ENCODE data around the gene SCARF2. TPM values are rescaled to one million over a fixed set of nuclear protein-coding genes. Genes with fewer than 3 reads are reported as not detected.

The SCARF2 gene
- total RNA-seq, 1 donor from 2014 or later = 12.6 TPM

DNA sequence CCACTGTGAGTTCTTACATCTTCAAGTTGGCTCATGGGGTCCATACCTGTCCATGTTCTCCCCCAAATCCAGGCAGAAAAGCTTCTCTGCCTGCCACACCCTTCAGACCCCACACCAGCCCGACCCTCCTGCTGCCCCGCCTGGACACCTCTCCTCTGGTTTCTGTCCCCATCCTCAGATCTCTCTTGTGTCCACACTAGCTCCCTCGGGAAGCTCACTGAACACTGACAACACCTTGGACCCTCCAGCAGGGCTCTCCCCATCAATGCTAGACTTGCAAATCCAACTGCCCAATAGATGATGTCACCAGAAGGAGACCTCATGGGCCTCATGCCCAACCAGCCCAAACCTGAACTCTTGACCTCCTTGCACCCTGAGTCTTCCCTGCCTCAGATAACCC lies 2.9 kb downstream of the SCARF2 start:
- TF ChIP-seq, protein P1, sequence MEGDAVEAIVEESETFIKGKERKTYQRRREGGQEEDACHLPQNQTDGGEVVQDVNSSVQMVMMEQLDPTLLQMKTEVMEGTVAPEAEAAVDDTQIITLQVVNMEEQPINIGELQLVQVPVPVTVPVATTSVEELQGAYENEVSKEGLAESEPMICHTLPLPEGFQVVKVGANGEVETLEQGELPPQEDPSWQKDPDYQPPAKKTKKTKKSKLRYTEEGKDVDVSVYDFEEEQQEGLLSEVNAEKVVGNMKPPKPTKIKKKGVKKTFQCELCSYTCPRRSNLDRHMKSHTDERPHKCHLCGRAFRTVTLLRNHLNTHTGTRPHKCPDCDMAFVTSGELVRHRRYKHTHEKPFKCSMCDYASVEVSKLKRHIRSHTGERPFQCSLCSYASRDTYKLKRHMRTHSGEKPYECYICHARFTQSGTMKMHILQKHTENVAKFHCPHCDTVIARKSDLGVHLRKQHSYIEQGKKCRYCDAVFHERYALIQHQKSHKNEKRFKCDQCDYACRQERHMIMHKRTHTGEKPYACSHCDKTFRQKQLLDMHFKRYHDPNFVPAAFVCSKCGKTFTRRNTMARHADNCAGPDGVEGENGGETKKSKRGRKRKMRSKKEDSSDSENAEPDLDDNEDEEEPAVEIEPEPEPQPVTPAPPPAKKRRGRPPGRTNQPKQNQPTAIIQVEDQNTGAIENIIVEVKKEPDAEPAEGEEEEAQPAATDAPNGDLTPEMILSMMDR (conservative IDR thresholded peaks at IDR 0.05; ENCODE audit: low read depth, low read length) = no peak
- no peak overlapping the region for H3K4me3 ChIP-seq (ENCODE audit: low read depth, low read length)
- no peak for DNase-seq (ENCODE audit: low read depth)

DNA sequence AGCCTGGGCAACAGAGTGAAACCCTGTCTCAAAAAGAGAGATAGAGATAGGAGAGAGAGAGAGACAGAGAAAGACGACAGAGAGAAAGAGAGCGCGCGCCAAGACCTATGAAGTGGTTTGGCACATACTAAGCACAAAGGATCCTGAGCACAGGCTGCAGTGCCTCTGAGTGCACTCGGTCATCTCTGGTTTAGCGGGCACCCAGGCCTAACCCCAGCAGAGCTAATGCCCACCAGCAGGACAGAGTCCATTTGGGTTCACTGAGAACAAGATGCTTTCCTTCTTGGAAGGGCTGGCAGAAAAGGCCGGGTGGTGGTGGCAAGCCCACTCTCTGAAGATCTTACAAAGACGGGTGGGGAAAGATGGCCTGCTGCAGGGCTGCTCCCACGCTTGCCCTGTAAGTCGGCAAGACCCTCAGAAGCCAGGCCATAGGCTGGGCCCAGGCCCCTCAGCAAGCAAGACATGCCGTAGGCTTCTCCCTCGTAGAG lies 3.3 kb downstream of the SCARF2 start:
- DNase-seq (ENCODE audit: low read depth) = no peak
- TF ChIP-seq, protein P1 (conservative IDR thresholded peaks at IDR 0.05; ENCODE audit: low read depth, low read length) = no peak
- H3K4me3 ChIP-seq (ENCODE audit: low read depth, low read length) = no peak overlapping the region

GRCh38 chr22:20433686-20434241 lies 3.9 kb downstream of the SCARF2 start:
- TF ChIP-seq, protein P1 (conservative IDR thresholded peaks at IDR 0.05; ENCODE audit: low read depth, low read length) = no peak
- no peak overlapping the region for H3K4me3 ChIP-seq (ENCODE audit: low read depth, low read length)
- DNase-seq (ENCODE audit: low read depth) = no peak

GRCh38 chr22:20433191-20433590 lies 4.4 kb downstream of the SCARF2 start:
- TF ChIP-seq, protein P1 (conservative IDR thresholded peaks at IDR 0.05; ENCODE audit: low read depth, low read length) = no peak
- DNase-seq (ENCODE audit: low read depth) = no peak
- no peak overlapping the region for H3K4me3 ChIP-seq (ENCODE audit: low read depth, low read length)

DNA sequence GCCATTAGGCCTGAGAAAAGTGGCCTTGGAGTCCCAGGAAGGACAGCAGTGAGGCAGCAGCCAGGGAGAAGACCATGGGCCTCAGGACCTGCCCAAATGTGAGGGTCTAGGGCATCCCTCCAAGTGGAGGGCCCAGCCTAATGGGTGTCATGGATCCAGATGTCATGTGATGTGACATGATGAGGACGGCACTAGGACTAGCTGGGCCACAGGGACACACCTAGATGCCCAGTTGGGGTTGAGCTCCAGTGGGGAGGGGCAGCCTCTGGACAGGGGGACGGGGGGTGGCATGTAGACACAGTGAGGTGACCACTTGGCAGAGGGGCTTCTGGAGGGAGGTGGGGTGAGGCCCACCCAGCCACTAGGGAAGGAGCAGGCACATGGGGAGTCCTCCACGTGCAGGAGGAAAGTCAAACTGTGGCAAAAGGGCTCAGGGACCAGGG lies 5.4 kb downstream of the SCARF2 start:
- DNase-seq (ENCODE audit: low read depth) = no peak
- H3K4me3 ChIP-seq (ENCODE audit: low read depth, low read length) = no peak overlapping the region
- TF ChIP-seq, protein P1 (conservative IDR thresholded peaks at IDR 0.05; ENCODE audit: low read depth, low read length) = no peak

- TF ChIP-seq, protein P1 (conservative IDR thresholded peaks at IDR 0.05; ENCODE audit: low read depth, low read length) = no peak
- DNase-seq (ENCODE audit: low read depth) = no peak
- no peak overlapping the region for H3K4me3 ChIP-seq (ENCODE audit: low read depth, low read length)
Measured at GRCh38 chr22:20431511-20432192, 6.0 kb downstream of the SCARF2 start.
